B cell (primary cell): ENCODE results near the gene PIGH. TPM values are rescaled to one million over a fixed set of nuclear protein-coding genes. Genes with fewer than 3 reads are reported as not detected.

Experiments used
- ATAC-seq: fragments of 200-7000 bp; cut with Tn5 transposase; one replicate; pipeline ENCODE4 v1.10.0; 2021; ENCODE audit warnings: low read depth, mild to moderate bottlenecking, moderate number of reproducible peaks, moderate library complexity
- CTCF ChIA-PET: fragments of 350-600 bp; sonication (Branson Sonifier 250); formaldehyde crosslinking; loops from one replicate; lab custom pipeline; 2021; ENCODE audit warnings: antibody characterized with exemption, inconsistent platforms; lab: Charles Lee
- POLR2A ChIA-PET: fragments of 350-600 bp; sonication (Branson Sonifier 250); formaldehyde crosslinking; loops from one replicate; lab custom pipeline; 2021; ENCODE audit warnings: antibody characterized with exemption; lab: Charles Lee
- DNase-seq: peaks from one replicate; pipeline ENCODE4 v3.0.0; 2013
- H2AFZ ChIP-seq: 2 replicates; pipeline ENCODE4 v1.6.1; 2012; ENCODE audit warnings: mild to moderate bottlenecking, low read depth, low read length; ENCODE audit not compliant: insufficient read depth, poor library complexity, severe bottlenecking
- H3K27ac ChIP-seq, 2 donors: 1 replicate in 1 of 2; 2 replicates in 1 of 2; pipeline ENCODE4 v1.5.1; 2012 to 2013; ENCODE audit warnings: low read length in 2 of 2, mild to moderate bottlenecking in 2 of 2, moderate library complexity in 1 of 2
- H3K27me3 ChIP-seq, 4 experiments: fragments of 200-600 bp in 1 of 4; sonication (generic) in 1 of 4; replicated peaks in 1 of 4; 1 replicate in 2 of 4; 2 replicates in 2 of 4; pipeline versions ENCODE4 v1.6.1 to v1.7.0; 2013 to 2016; ENCODE audit warnings: low read length in 3 of 4, mild to moderate bottlenecking in 2 of 4, mixed read lengths in 1 of 4, moderate library complexity in 1 of 4; ENCODE audit not compliant: insufficient read depth in 4 of 4, control insufficient read depth in 3 of 4; ENCODE audit errors: control extremely low read depth in 1 of 4
- H3K36me3 ChIP-seq, 2 experiments: replicated peaks in 1 of 2; 1 replicate in 1 of 2; 2 replicates in 1 of 2; pipeline versions ENCODE4 v1.6.1 to v1.7.1; 2013; ENCODE audit warnings: low read length in 1 of 2; ENCODE audit not compliant: insufficient read depth in 2 of 2, control insufficient read depth in 1 of 2; ENCODE audit errors: control extremely low read depth in 1 of 2, extremely low read depth in 1 of 2
- H3K4me1 ChIP-seq, 2 donors: fragments of 200-600 bp in 1 of 2; sonication (generic) in 1 of 2; 1 replicate in 1 of 2; 2 replicates in 1 of 2; pipeline versions ENCODE4 v1.5.1 to v1.6.1; 2013 to 2017; ENCODE audit warnings: low read length in 2 of 2; ENCODE audit not compliant: control insufficient read depth in 2 of 2, insufficient read depth in 2 of 2
- H3K4me2 ChIP-seq: replicated peaks from 2 replicates; pipeline ENCODE3; 2012; ENCODE audit warnings: mild to moderate bottlenecking, low read depth, low read length; ENCODE audit not compliant: poor library complexity, severe bottlenecking
- H3K4me3 ChIP-seq, 5 experiments: fragments of 200-600 bp in 1 of 5; sonication (generic) in 1 of 5; 1 replicate in 3 of 5; 2 replicates in 2 of 5; pipeline versions ENCODE4 v1.5.1 to v1.7.0; 2011 to 2016; ENCODE audit warnings: low read length in 4 of 5, mild to moderate bottlenecking in 4 of 5, low read depth in 2 of 5, control low read depth in 1 of 5, moderate library complexity in 1 of 5; ENCODE audit not compliant: insufficient read depth in 1 of 5; ENCODE audit errors: control extremely low read depth in 1 of 5, extremely low read depth in 1 of 5
- H3K79me2 ChIP-seq: fragments of 200-600 bp; sonication (generic); one replicate; pipeline ENCODE4 v1.6.0; 2016; ENCODE audit warnings: low read length; ENCODE audit not compliant: control insufficient read depth, insufficient read depth
- H3K9ac ChIP-seq: fragments of 200-600 bp; sonication (generic); 2 replicates; pipeline ENCODE4 v1.6.1; 2017; ENCODE audit warnings: mild to moderate bottlenecking, low read length, moderate library complexity
- H3K9me3 ChIP-seq, 3 donors: one replicate each; pipeline versions ENCODE4 v1.6.1 to v1.7.1; 2013; ENCODE audit warnings: low read length in 2 of 3; ENCODE audit not compliant: control insufficient read depth in 2 of 3, insufficient read depth in 1 of 3; ENCODE audit errors: control extremely low read depth in 1 of 3
- H4K20me1 ChIP-seq: 2 replicates; pipeline ENCODE4 v1.6.0; 2012; ENCODE audit warnings: mild to moderate bottlenecking, low read length; ENCODE audit not compliant: insufficient read depth, control insufficient read depth, poor library complexity, severe bottlenecking
- H3K27ac Mint-ChIP-seq: one replicate; pipeline ENCODE4 v1.8.0; 2021; ENCODE audit warnings: mixed read lengths
- H3K27me3 Mint-ChIP-seq: one replicate; pipeline ENCODE4 v1.8.0; 2021; ENCODE audit warnings: mixed read lengths
- H3K4me1 Mint-ChIP-seq: one replicate; pipeline ENCODE4 v1.8.0; 2021; ENCODE audit warnings: mixed read lengths
- H3K4me3 Mint-ChIP-seq: one replicate; pipeline ENCODE4 v1.8.0; 2021; ENCODE audit warnings: mixed read lengths
- H3K9me3 Mint-ChIP-seq: one replicate; pipeline ENCODE4 v1.8.0; 2022; ENCODE audit warnings: mixed read lengths; ENCODE audit not compliant: insufficient read depth
- EZH2 ChIP-seq: IDR thresholded peaks from 2 replicates; pipeline ENCODE4 v1.6.1; 2012; ENCODE audit warnings: borderline replicate concordance, low read depth, mild to moderate bottlenecking, moderate library complexity, low read length; ENCODE audit not compliant: insufficient read depth, poor library complexity, severe bottlenecking
- WGBS: methylation state at CpG from one replicate; pipeline ENCODE4 v1.1.5; 2013; ENCODE audit warnings: missing lambda C conversion rate; ENCODE audit not compliant: insufficient coverage; 5-methylcytosine and 5-hydroxymethylcytosine counted together
- intact Hi-C: fragments of 100-400 bp; cut with micrococcal nuclease; formaldehyde crosslinking; loops from one replicate; pipeline ENCODE4 v1.10.0; 2022
- polyA plus RNA-seq: library from polyadenylated mRNA; depleted of rRNA; stranded (reverse); fragments of >200 nt; gene quantifications from 2 replicates; pipeline ENCODE4 v1.2.3, GENCODE V29; 2012
- total RNA-seq, 2 donors: library from RNA; stranded (reverse); fragments of 120-200 nt in 1 of 2; gene quantifications; 1 replicate in 1 of 2; 2 replicates in 1 of 2; pipeline versions ENCODE4 v1.2.3 to v1.2.4, GENCODE V29; 2013 to 2022
- TF ChIP-seq, protein P1 (sequence below): fragments of 200-600 bp; IDR thresholded peaks from one replicate; pipeline ENCODE4 v1.8.0; 2022; ENCODE audit warnings: antibody characterized with exemption, mild to moderate bottlenecking

Gene PIGH
- total and polyA plus RNA-seq, 2 donors (not counting 1 experiment from before 2014, with no cell fraction given) = 26.7 to 48.0 TPM

DNA sequence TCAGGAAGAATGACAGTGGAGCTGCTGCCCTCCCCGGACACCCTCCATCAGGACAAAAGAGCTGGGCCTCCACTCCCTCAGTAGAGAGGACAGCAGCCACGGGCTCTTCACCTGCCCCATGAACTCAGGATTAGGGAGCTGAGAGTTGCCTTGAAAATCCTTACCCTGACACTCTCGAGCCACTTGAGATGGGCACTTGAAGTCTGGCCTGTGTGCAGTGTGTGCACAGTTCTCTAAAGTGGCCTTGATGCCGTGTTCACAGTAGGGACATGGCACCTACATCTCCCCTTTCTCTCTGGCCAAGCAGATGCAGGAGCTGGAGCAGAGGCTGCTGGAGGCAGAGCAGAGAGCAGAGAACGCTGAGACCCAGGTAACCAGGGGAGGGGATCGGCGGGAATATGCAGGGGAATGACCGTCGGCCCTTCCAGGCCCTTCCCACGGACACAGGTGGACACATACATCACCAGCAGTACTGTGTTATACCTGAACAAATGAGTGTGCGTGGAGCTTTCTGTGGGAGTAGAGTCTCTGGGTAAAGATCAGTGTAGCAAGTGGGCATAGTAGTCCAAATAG, 44.5 kb downstream of the PIGH start:
- TF ChIP-seq, protein P1, sequence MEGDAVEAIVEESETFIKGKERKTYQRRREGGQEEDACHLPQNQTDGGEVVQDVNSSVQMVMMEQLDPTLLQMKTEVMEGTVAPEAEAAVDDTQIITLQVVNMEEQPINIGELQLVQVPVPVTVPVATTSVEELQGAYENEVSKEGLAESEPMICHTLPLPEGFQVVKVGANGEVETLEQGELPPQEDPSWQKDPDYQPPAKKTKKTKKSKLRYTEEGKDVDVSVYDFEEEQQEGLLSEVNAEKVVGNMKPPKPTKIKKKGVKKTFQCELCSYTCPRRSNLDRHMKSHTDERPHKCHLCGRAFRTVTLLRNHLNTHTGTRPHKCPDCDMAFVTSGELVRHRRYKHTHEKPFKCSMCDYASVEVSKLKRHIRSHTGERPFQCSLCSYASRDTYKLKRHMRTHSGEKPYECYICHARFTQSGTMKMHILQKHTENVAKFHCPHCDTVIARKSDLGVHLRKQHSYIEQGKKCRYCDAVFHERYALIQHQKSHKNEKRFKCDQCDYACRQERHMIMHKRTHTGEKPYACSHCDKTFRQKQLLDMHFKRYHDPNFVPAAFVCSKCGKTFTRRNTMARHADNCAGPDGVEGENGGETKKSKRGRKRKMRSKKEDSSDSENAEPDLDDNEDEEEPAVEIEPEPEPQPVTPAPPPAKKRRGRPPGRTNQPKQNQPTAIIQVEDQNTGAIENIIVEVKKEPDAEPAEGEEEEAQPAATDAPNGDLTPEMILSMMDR = no peak
- no peak for TF ChIP-seq EZH2
- Histone ChIP-seq H3K9me3 (no peaks in the 10 kb centered on the region), H3K4me2 (no peak overlapping the region), H4K20me1 (no peaks in the 10 kb centered on the region), H3K9ac (no peak overlapping the region), H3K4me1 (no peaks in the 10 kb centered on the region), H2AFZ (no peak overlapping the region), H3K79me2 (no peaks in the 10 kb centered on the region), H3K27ac (no peak overlapping the region), H3K4me3 (no peak overlapping the region), H3K36me3 (no peaks in the 10 kb centered on the region), H3K27me3 (no peaks in the 10 kb centered on the region)
- Mint-ChIP-seq H3K4me1 (no peaks in the 10 kb centered on the region), H3K4me3 (no peak overlapping the region), H3K27ac (no peak overlapping the region), H3K27me3 (peaks cover 8% of the 10 kb centered on the region), H3K9me3 (no peaks in the 10 kb centered on the region)
- WGBS = 83% methylated on average over 7 of the region's 11 CpGs
- POLR2A ChIA-PET = no interaction called here
- CTCF ChIA-PET = interaction anchor here (0.7 to 3.8 kb wide), 4 partner anchors 10 to 128 kb away, joined by 3 to 26 read pairs (median 6); no protein-coding TSS in a partner anchor
- DNase-seq (no peak), ATAC-seq (no peak)
- intact Hi-C loops = no loop called here

DNA sequence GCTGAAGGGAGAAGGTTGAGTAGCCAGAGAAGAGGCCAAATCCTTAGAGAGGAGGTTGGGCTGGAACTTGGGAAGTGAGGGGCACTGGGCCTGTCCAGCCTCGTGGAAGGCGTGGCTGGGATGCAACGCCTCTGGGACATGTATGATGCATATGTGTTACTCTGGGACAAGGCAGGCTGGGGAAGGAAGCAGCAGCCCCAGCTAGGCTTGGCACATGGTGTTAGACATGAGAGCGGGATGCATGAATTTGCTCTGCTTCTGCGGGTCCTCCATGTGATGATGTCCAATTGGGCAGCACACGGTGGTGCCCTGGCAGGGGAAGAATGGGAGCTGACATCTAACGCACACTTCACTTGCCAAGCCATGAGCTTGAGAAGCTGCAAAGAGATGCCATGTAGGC, 45.7 kb downstream of the PIGH start:
- ChIA-PET POLR2A (no interaction called here), CTCF (interaction anchor here (1.9 kb wide), 1 partner anchor 28 kb away, joined by 7 read pairs; no protein-coding TSS in a partner anchor)
- ATAC-seq (no peak), DNase-seq (no peak)
- H3K9me3 ChIP-seq = no peaks in the 10 kb centered on the region
- H3K4me2 ChIP-seq = no peak overlapping the region
- Mint-ChIP-seq H3K27me3 (peaks cover 11% of the 10 kb centered on the region), H3K4me1 (no peaks in the 10 kb centered on the region), H3K27ac (no peak overlapping the region), H3K9me3 (no peaks in the 10 kb centered on the region), H3K4me3 (no peak overlapping the region)
- 91% methylated on average over 7 of the region's 7 CpGs for WGBS
- no peak overlapping the region for H3K4me3 ChIP-seq
- TF ChIP-seq EZH2 = no peak
- TF ChIP-seq, protein P1 = no peak
- no peak overlapping the region for H3K9ac ChIP-seq
- intact Hi-C loops = no loop called here
- no peaks in the 10 kb centered on the region for H3K36me3 ChIP-seq
- no peaks in the 10 kb centered on the region for H3K4me1 ChIP-seq
- no peak overlapping the region for H3K27ac ChIP-seq
- no peak overlapping the region for H2AFZ ChIP-seq
- H4K20me1 ChIP-seq = no peaks in the 10 kb centered on the region
- no peaks in the 10 kb centered on the region for H3K27me3 ChIP-seq
- H3K79me2 ChIP-seq = no peaks in the 10 kb centered on the region
